Mucosa of descending colon (tissue), 3 donors: Measurements from ENCODE around the gene LRRTM3. TPM values are rescaled to one million over a fixed set of nuclear protein-coding genes. Genes with fewer than 3 reads are reported as not detected.

Source experiments
- ATAC-seq: fragments of 200-7000 bp; cut with Tn5 transposase; one replicate; pipeline ENCODE4 v1.9.1; 2020; ENCODE audit warnings: mild to moderate bottlenecking, moderate library complexity
- DNase-seq, 3 donors: peaks; one replicate each; pipeline ENCODE4 v3.0.0-alpha.2; 2020
- H3K36me3 ChIP-seq: fragments of 200-600 bp; one replicate; pipeline ENCODE4 v1.8.0; 2021; ENCODE audit warnings: low read depth, mild to moderate bottlenecking
- H3K4me1 ChIP-seq: fragments of 200-600 bp; one replicate; pipeline ENCODE4 v1.8.0; 2021; ENCODE audit warnings: low read depth, mild to moderate bottlenecking
- H3K4me3 ChIP-seq: fragments of 200-600 bp; one replicate; pipeline ENCODE4 v1.8.0; 2021; ENCODE audit warnings: mild to moderate bottlenecking
- H3K9me3 ChIP-seq: fragments of 200-600 bp; one replicate; pipeline ENCODE4 v1.8.0; 2021; ENCODE audit warnings: mild to moderate bottlenecking
- CTCF ChIP-seq: fragments of 200-600 bp; IDR thresholded peaks from one replicate; pipeline ENCODE4 v1.8.0; 2022; ENCODE audit warnings: antibody characterized with exemption, mild to moderate bottlenecking
- intact Hi-C, 2 donors: fragments of 100-400 bp; cut with DNase I in 1 of 2; cut with micrococcal nuclease in 1 of 2; formaldehyde crosslinking; loops; one replicate each; pipeline versions ENCODE4 v1.11.0 to v1.11.1; 2022; cut with DNase I, micrococcal nuclease
- long read RNA-seq, 2 donors: library from polyadenylated mRNA; unstranded; transcript quantifications; one replicate each; pipeline ENCODE4 v2.0.0, GENCODE V29; 2019 to 2021
- total RNA-seq, 3 donors: library from RNA; stranded (reverse); fragmentation: NEBNext Ultra II Directional in 2 of 3; extraction: Animal tissue kit (Norgen Biotek cat#: 25700) in 2 of 3; gene quantifications; one replicate each; pipeline versions ENCODE4 v1.2.1 to v1.2.4, GENCODE V29; 2021 to 2023
- donor health status: DM: no; HTN: no; CAD: no; lungs with moderate emphysema.
- donor health status: DM: no; HTN: no; CAD: no.
- donor health status: DM: no; HTN: yes; CAD: no.

Gene LRRTM3
- under 1 TPM in 2 of 3 donors, not detected in 1; 0.09 to 0.16 TPM for total RNA-seq
- long read RNA-seq, donor 1 = 0 reads
- long read RNA-seq, donor 2 = 0 reads

GRCh38 chr10:66925896-66926715 lies at the start of gene LRRTM3:
LRRTM3 (plus strand) TSS chr10:66926036.
- H3K36me3 ChIP-seq = no peaks in the 10 kb centered on the region
- no peaks in the 10 kb centered on the region for H3K9me3 ChIP-seq
- peak in 2 of 3 donors; percentile 32 to 74 for DNase-seq
- TF ChIP-seq CTCF = peak; percentile 24
- peaks cover 4% of the 10 kb centered on the region for H3K4me1 ChIP-seq
- no peak within 1 kb of the TSS for H3K4me3 ChIP-seq
- intact Hi-C loops = no loop called here
- ATAC-seq = peak; percentile 96

GRCh38 chr10:66877361-66877760 lies 48.5 kb upstream of the LRRTM3 start:
- intact Hi-C loops = no loop called here
- peak in 2 of 3 donors; percentile 11 to 46 for DNase-seq
- peak; percentile 88 for ATAC-seq
- H3K36me3 ChIP-seq = no peaks in the 10 kb centered on the region
- H3K4me3 ChIP-seq = no peak overlapping the region
- TF ChIP-seq CTCF = no peak
- H3K9me3 ChIP-seq = no peaks in the 10 kb centered on the region
- H3K4me1 ChIP-seq = peaks cover 6% of the 10 kb centered on the region

- DNase-seq (no peak), ATAC-seq (no peak)
- no peak for TF ChIP-seq CTCF
- no peak overlapping the region for H3K4me3 ChIP-seq
- H3K4me1 ChIP-seq = peaks cover 6% of the 10 kb centered on the region
- intact Hi-C loops = no loop called here
- H3K9me3 ChIP-seq = no peaks in the 10 kb centered on the region
- H3K36me3 ChIP-seq = no peaks in the 10 kb centered on the region
These were observed 45.5 kb upstream of the LRRTM3 start for GRCh38 chr10:66880292-66880691.

GRCh38 chr10:66880826-66881225 lies 45.0 kb upstream of the LRRTM3 start:
- Histone ChIP-seq H3K36me3 (no peaks in the 10 kb centered on the region), H3K9me3 (no peaks in the 10 kb centered on the region), H3K4me1 (peaks cover 6% of the 10 kb centered on the region), H3K4me3 (no peak overlapping the region)
- no peak for TF ChIP-seq CTCF
- DNase-seq = no peak
- ATAC-seq = no peak
- intact Hi-C loops = no loop called here

- DNase-seq (no peak), ATAC-seq (no peak)
- H3K36me3 ChIP-seq = no peaks in the 10 kb centered on the region
- TF ChIP-seq CTCF = no peak
- no peaks in the 10 kb centered on the region for H3K9me3 ChIP-seq
- H3K4me1 ChIP-seq = peaks cover 6% of the 10 kb centered on the region
- intact Hi-C loops = no loop called here
- H3K4me3 ChIP-seq = no peak overlapping the region
These were observed 44.0 kb upstream of the LRRTM3 start for GRCh38 chr10:66881814-66882213.
